ENCODE data around the gene CDH23.

CDH23 gene

GRCh38 chr10:71729161-71729636 lies 332.5 kb downstream of the CDH23 start:
- DNase-seq, result peak; percentile 80 to 81

- DNase-seq, result no peak
Observed at GRCh38 chr10:71731791-71732190, 335.1 kb downstream of the CDH23 start.

- no peak for DNase-seq
Observed at GRCh38 chr10:71734797-71735196, 338.1 kb downstream of the CDH23 start.

GRCh38 chr10:71735709-71736569 lies 339.2 kb downstream of the CDH23 start:
- DNase-seq, result no peak

- no peak for DNase-seq
Observed at GRCh38 chr10:71736570-71736952, 339.8 kb downstream of the CDH23 start.

GRCh38 chr10:71737001-71737833 lies 340.5 kb downstream of the CDH23 start:
- no peak for DNase-seq

- DNase-seq, result peak; percentile 57 to 61
Observed at GRCh38 chr10:71737834-71738197, 341.1 kb downstream of the CDH23 start.

GRCh38 chr10:71739358-71739900 lies 342.7 kb downstream of the CDH23 start:
- DNase-seq, result peak in 1 of 2 donors; percentile 59

GRCh38 chr10:71740069-71740653 lies 343.4 kb downstream of the CDH23 start:
- peak; percentile 19 to 38 for DNase-seq

GRCh38 chr10:71741029-71741428 lies 344.3 kb downstream of the CDH23 start:
- no peak for DNase-seq

- no peak for DNase-seq
Observed at GRCh38 chr10:71741671-71742070, 345.0 kb downstream of the CDH23 start.

- no peak for DNase-seq
Observed at GRCh38 chr10:71742301-71743088, 345.8 kb downstream of the CDH23 start.

- no peak for DNase-seq
Observed at GRCh38 chr10:71743089-71743838, 346.5 kb downstream of the CDH23 start.

- no peak for DNase-seq
Observed at GRCh38 chr10:71743866-71744265, 347.1 kb downstream of the CDH23 start.

- DNase-seq, result no peak
Observed at GRCh38 chr10:71744897-71745663, 348.4 kb downstream of the CDH23 start.

GRCh38 chr10:71745664-71746250 lies 349.0 kb downstream of the CDH23 start:
- DNase-seq, result no peak

- DNase-seq, result no peak
Observed at GRCh38 chr10:71746344-71747037, 349.8 kb downstream of the CDH23 start.

- no peak for DNase-seq
Observed at GRCh38 chr10:71747039-71747531, 350.4 kb downstream of the CDH23 start.
